HG02870 (cell line): ENCODE results near the gene CERS5.
A peak's percentile ranks its signal among the peaks of the same experiment; 100 is the strongest.

Source experiments
- ATAC-seq: cut with Tn5 transposase; IDR thresholded peaks from one replicate; pipeline ENCODE4 v1.9.1; 2021; ENCODE audit warnings: mild to moderate bottlenecking, moderate library complexity; ENCODE audit not compliant: unreplicated experiment

Gene CERS5

DNA sequence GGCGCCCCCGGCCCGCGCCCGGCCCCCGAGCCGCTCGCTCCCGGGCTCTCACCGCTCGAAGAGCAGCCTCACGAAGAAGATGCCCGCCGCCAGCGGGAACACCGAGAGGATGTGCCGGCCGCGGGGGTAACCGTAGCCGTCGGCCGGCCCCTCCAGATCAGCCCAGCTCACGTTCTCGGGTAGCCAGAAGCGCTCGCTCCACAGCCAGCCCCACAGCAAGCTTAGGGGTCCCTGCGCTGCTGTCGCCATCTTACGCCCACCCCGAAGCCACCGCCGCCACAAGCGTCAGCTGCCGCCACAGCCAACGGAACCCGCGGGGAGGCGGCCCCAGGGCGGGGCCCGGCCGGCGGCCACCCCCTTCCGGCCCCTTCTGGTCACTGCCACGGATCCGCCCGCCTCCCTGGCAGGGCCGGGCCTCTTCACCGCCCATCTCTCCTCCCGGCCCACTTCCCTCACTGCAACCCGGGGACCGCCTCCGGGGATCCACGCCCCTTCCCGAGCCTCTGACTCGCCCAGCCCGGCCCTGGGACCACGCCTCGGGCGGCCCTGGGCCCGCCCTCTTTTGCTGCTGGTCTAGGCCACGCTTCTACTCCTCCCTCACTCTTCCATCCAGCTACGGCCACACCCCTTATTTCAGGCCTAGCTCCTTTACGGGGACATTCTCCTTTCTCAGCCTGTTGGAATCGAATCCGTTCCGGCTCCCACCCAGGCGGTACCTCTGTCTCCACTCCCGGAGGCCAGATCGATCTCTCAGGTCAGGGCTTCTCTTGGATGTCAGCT is at the start of gene CERS5:
Gene CERS5, minus strand, starts transcription at position 321 of the 780 bp plus-strand sequence. Its CDS starts 72 bp downstream, at position 249.
- ATAC-seq, result peak; percentile 96

DNA sequence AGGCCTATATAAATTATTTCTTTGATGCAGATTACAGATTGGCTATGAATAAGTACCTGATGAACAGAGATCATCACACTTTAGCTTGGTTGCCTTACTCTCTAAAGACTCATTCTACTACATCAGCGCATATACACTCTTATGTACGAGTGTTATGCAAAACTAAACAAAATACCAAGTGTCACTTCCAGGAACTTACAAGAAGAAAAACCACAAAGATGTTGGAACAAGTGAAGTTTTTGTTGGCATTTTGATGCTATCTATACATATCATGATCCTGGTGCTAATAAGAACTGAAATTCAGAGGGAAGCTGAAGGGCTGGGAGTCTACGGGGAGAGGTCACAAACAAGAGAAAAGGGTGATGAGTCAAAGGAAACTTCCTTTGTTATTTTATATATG is 47.9 kb upstream of the CERS5 start:
- no peak for ATAC-seq

- no peak for ATAC-seq
Measured at GRCh38 chr12:50214018-50214417, 46.8 kb upstream of the CERS5 start.

GRCh38 chr12:50213439-50213838 is 46.3 kb upstream of the CERS5 start:
- no peak for ATAC-seq

DNA sequence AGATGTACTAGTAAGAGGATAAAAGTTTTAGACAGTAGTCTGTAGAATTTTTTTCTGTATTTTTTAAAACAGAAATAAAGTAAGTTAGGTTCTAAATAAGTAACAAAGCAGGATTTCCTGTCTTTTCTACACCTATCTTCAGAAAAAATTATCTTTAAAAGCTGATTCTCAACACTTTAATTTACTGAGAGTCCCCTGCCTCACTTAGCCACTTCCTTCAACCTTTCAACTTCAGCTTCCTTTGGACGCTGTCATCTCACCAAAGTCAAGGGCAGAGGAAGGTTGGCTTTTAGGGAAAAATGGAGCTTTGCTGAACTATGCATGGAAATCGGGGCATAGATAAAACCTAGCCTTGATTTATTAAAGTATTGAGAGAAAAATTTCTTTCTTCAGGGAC is 44.9 kb upstream of the CERS5 start:
- no peak for ATAC-seq

- no peak for ATAC-seq
Measured at GRCh38 chr12:50211392-50212070, 44.4 kb upstream of the CERS5 start.

DNA sequence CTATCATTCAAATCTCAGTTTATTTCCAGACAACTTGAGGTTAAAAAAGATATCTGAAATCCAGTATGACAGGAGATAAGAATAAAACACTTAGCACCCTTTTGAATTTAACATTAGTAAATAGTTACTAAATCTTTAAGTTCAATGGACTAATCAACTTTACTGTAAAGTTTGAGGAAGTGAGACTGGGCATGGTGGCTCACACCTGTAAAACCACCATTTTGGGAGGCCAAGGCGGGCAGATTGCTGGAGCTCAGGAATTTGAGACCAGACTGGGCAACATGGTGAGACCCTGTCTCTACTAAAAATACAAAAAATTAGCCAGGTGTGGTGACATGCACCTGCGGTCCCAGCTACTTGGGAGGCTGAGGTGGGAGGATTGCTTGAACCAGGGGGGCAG is 40.3 kb upstream of the CERS5 start:
- ATAC-seq, result no peak

- ATAC-seq, result no peak
Measured at GRCh38 chr12:50205648-50206047, 38.5 kb upstream of the CERS5 start.

GRCh38 chr12:50203691-50204090 is 36.5 kb upstream of the CERS5 start:
- ATAC-seq, result no peak

DNA sequence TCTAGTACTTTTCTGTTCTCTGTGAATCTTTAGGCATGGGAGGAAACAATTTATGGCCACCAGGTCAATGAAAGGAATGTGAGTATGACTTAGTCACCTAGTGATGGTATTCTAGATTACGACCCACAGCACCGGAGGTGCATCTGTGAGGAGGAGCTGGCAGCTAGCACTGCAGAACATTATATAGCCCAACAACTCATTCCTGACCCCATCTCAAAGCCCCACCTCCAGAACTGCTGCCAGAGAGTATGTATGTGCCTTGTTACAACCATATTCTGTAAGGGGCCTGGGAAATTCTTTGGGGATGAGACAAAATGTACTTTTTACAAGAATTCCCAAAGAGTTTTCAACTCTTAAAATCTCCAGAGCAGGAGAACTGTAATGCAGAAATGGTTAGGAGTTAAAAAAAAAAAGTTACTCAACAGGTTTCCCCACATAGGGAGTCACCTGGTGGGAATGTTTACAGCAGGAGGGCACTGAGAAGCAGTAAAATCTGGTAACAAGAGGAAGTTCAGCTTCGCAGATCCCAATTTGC is 34.9 kb upstream of the CERS5 start:
- ATAC-seq, result no peak

GRCh38 chr12:50200552-50201273 is 33.5 kb upstream of the CERS5 start:
- no peak for ATAC-seq

DNA sequence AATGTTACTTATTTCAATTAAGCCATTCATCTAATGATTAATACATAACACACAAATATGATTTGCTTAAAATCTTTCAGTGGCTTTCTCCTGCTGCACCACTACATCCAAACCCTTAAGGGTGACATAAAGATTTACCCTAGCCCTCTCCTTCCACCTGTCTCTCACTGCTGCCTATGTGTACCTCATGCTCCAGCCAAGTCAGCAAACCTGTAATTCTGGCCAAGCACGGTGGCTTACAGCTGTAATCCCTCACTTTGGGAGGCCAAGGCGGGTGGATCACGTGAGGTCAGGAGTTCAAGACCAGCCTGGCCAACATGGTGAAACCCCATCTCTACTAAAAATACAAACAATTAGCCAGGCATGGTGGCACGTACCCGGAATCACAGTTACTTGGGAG is 31.7 kb upstream of the CERS5 start:
- no peak for ATAC-seq

DNA sequence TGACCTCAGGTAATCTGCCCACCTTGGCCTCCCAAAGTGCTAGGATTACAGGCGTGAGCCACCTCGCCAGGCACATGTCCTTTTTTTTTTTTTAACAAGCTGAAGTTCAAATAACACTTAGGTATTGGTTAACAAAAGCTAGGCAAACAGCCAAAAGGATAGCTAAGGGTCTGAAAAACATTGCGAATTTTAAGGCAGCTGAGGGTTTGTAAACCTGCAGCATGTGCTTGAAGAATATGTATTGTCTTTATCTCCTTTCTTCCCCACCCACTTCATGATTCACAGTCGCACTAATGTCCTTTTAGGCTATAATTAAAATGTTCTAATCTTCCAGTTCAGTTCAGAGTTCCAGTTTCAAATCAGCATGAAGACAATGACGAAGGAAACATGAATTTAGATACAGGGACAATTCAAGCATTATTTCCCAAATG is 30.1 kb upstream of the CERS5 start:
- ATAC-seq, result no peak

GRCh38 chr12:50196537-50196936 is 29.4 kb upstream of the CERS5 start:
- ATAC-seq, result no peak

DNA sequence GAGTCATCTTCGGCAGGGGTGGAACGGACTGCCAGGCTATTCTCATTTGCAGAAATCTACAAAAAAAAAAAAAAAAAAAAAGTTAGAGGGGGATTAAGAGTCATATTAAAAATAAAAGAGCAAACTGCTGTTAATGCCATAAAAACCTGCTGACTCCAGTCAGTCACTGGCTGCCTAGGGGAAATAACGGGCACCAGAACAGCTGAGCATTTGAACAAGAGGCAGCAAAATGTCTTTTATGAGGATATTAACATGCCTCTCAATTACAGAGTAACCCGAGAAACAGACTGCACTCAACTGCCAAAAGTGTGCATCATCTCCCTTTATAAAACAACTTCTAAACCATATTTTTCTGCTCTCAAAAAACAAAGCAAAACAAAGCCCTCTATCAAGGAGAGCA is 28.7 kb upstream of the CERS5 start:
- ATAC-seq, result no peak

DNA sequence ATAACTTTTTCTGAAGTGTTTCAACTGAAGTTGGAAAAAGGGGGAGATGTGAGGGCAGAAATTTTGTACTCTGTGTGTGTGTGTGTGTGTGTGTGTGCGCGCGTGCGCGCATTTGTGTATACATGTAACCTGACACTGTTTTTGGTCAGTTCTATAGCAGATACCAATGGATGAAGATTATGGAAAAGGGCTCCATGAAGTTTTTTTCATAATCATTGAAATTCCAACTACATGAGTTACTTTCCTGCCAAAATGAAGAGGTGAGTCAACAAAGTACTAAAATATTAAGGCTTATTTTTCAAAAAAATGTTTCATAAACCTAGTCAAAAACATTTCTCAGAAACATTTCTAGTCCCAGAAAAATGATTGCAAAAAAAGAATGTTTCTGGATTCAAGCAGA is 25.7 kb upstream of the CERS5 start:
- no peak for ATAC-seq

DNA sequence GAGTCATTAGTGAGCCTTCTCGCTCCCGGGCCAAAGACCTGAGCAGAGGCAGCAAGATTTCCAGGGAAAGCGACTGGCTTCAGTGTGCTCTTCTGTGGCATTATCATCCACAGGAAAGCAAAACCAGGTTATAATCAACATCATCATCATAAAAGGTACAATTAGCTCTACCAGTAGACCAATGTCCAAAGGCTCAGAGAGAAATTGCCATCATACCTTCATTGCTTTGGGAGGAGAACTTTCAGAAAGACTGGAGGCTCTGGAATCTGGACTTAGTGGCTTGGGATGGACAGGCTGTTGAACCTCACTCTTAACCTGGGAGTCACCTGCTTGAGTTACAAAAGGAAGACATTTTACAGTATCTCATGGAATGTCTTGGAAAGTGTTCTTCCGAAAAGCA is 25.1 kb upstream of the CERS5 start:
- ATAC-seq, result no peak

DNA sequence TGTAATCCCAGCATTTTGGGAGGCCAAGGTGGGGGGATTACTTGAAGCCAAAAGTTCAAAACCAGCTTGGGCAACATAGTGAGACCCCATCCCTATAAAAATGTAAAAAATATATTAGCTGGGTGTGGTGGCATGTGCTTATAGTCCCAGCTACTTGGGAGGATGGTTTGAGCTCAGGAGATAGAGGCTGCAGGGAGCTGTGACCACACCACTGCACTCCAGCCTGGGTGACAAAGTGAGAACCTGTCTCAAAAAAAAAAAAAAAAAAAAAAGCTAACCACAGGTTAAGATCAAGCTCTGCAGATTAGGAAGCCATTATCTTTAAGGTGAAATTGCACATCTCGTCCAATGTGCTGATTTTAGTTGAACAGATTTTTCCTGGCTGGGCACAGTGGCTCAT is 23.7 kb upstream of the CERS5 start:
- no peak for ATAC-seq

DNA sequence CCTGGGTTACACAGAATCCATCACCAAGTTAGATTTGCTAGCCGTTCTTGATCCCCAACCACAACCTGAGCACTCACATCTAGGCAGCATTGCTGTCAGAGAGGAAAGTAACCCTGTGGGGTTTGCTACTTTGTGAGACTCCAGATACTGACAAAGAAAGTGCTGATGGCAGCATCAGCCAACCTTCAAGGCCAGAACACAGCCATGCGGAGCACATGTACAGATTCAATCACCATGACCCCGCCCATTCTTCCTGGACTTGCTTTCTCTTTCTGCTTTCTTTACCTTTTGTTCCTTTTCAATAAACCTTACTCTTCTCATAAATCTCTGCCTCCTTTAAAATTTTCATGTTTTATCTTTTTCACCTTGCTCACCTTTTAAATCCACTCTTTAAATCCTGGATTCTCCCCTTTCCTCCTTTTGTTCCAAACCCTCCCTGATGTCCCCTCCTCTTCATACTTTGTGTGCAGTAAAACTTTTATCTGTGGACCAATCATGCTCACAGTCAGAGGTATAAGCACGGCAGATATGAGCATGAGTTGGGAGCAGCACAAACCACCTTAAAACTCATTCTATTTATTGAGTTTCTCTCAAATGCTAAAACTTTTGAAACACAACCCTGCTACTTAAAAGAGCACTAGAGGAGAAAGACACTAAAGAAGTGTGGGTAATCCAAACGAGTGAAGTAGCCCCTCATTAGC is 21.9 kb upstream of the CERS5 start:
- no peak for ATAC-seq

DNA sequence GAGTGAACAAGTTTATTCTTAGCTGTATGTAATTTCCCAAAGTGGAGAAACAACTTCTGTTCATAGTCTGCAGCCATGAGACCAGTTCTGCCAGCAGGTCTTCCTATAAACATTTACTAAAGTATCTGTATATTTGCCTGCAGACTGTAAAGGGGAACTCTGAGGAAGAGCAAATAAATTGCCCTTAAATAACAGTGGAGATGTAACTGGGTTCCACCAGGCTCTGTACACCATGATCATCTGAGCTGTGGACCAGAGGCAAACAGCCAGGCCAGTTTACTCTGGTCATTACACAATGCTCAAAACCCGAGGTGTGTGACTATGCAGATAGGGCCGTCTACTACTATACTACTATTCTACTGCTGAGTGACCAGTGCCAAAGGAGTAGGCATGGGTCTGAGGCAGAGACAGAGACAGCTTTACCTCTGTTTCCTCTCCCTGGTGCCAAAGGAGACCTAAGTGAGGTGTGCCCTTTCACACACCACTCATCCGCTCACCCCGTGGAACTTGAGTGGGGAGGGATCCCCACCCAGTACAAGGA is 21.1 kb upstream of the CERS5 start:
- ATAC-seq, result no peak
